Caco-2 (cell line): ENCODE measurements around the gene SOX6. TPM values are rescaled to one million over a fixed set of nuclear protein-coding genes. Genes with fewer than 3 reads are reported as not detected.

Experiments
- BruUV-seq: library from RNA; stranded (reverse); fragments of 400-500 nt; replicated peaks from 2 replicates; lab custom pipeline; 2021; lab: Mats Ljungman, UMichigan
- CTCF ChIA-PET: fragments of 300-600 bp; sonication (Branson Sonifier 250); formaldehyde crosslinking; loops from one replicate; lab custom pipeline; 2022; ENCODE audit warnings: antibody characterized with exemption; lab: Charles Lee
- POLR2A ChIA-PET: fragments of 300-600 bp; sonication (Branson Sonifier 250); formaldehyde crosslinking; loops from one replicate; lab custom pipeline; 2022; ENCODE audit warnings: antibody characterized with exemption; lab: Charles Lee
- DNase-seq, 2 experiments: peaks; one replicate each; pipeline versions ENCODE4 v3.0.0 to v3.0.0-alpha.2; 2020 to 2022
- H3K27me3 ChIP-seq: replicated peaks from 2 replicates; pipeline ENCODE4 v1.6.0; 2011; ENCODE audit warnings: low read length; ENCODE audit not compliant: control insufficient read depth, insufficient read depth
- H3K36me3 ChIP-seq: 2 replicates; pipeline ENCODE4 v1.5.1; 2011; ENCODE audit warnings: low read length; ENCODE audit not compliant: control insufficient read depth, insufficient read depth
- H3K4me1 ChIP-seq: fragments of 250-450 bp; sonication (Bioruptor Pico); 2 replicates; pipeline ENCODE4 v1.5.1; 2020; ENCODE audit warnings: mild to moderate bottlenecking
- H3K4me3 ChIP-seq: 2 replicates; pipeline ENCODE4 v1.5.1; 2011; ENCODE audit warnings: low read depth, mild to moderate bottlenecking, control low read depth, low read length
- H3K9me3 ChIP-seq: fragments of 250-450 bp; sonication (Bioruptor Pico); 2 replicates; pipeline ENCODE4 v1.5.1; 2020; ENCODE audit warnings: mild to moderate bottlenecking, moderate library complexity
- H3K27ac Mint-ChIP-seq: one replicate; pipeline ENCODE4 v1.8.0; 2022; ENCODE audit warnings: mixed read lengths; ENCODE audit not compliant: unreplicated experiment
- H3K27me3 Mint-ChIP-seq: one replicate; pipeline ENCODE4 v1.8.0; 2022; ENCODE audit warnings: mixed read lengths; ENCODE audit not compliant: insufficient read depth, unreplicated experiment
- H3K36me3 Mint-ChIP-seq: one replicate; pipeline ENCODE4 v1.8.0; 2022; ENCODE audit warnings: mild to moderate bottlenecking, mixed read lengths; ENCODE audit not compliant: insufficient read depth, unreplicated experiment
- H3K4me1 Mint-ChIP-seq: one replicate; pipeline ENCODE4 v1.8.0; 2022; ENCODE audit warnings: low read depth, mixed read lengths; ENCODE audit not compliant: unreplicated experiment
- H3K4me3 Mint-ChIP-seq: one replicate; pipeline ENCODE4 v1.8.0; 2022; ENCODE audit warnings: mild to moderate bottlenecking, moderate library complexity, mixed read lengths; ENCODE audit not compliant: unreplicated experiment
- H3K9me3 Mint-ChIP-seq: one replicate; pipeline ENCODE4 v1.8.0; 2022; ENCODE audit warnings: mixed read lengths; ENCODE audit not compliant: unreplicated experiment
- CTCF ChIP-seq, 2 experiments: fragments of 200-600 bp in 1 of 2; IDR thresholded peaks; 1 replicate in 1 of 2; 2 replicates in 1 of 2; pipeline versions ENCODE4 v1.5.1 to v1.8.0; 2011 to 2022; ENCODE audit warnings: antibody characterized with exemption in 1 of 2, control low read depth in 1 of 2, inconsistent platforms in 1 of 2, low read depth in 1 of 2, low read length in 1 of 2, mild to moderate bottlenecking in 1 of 2, moderate library complexity in 1 of 2; ENCODE audit not compliant: insufficient read depth in 1 of 2, severe bottlenecking in 1 of 2, unreplicated experiment in 1 of 2
- intact Hi-C: fragments of 100-400 bp; cut with micrococcal nuclease; formaldehyde crosslinking; loops from one replicate; pipeline ENCODE4 v1.10.0; 2022; ENCODE audit not compliant: unreplicated experiment
- total RNA-seq: library from RNA; stranded (reverse); gene quantifications from 2 replicates; pipeline ENCODE4 v1.2.3, GENCODE V29; 2022

The SOX6 gene
- total RNA-seq, 1 experiment from 2014 or later: 10.8 TPM

GRCh38 chr11:15967966-15968365, 388.4 kb downstream of the SOX6 start:
- intact Hi-C loops: no loop called here
- Mint-ChIP-seq H3K36me3 (no peaks in the 10 kb centered on the region), H3K4me3 (no peak overlapping the region), H3K27me3 (no peaks in the 10 kb centered on the region), H3K4me1 (peaks cover 35% of the 10 kb centered on the region), H3K27ac (no peak overlapping the region), H3K9me3 (no peaks in the 10 kb centered on the region)
- no peaks in the 10 kb centered on the region for H3K27me3 ChIP-seq
- no TSS peak for BruUV-seq
- peaks cover 26% of the 10 kb centered on the region for H3K4me1 ChIP-seq
- H3K36me3 ChIP-seq: no peaks in the 10 kb centered on the region; the same call in 1 of the 2 replicates
- ChIA-PET CTCF (no interaction called here), POLR2A (no interaction called here)
- no peaks in the 10 kb centered on the region for H3K9me3 ChIP-seq
- no peak for DNase-seq
- H3K4me3 ChIP-seq: no peak overlapping the region
- TF ChIP-seq CTCF (IDR thresholded peaks at IDR 0.05; ENCODE audit: insufficient read depth in 1 of 2, low read depth in 1 of 2, low read length in 1 of 2, severe bottlenecking in 1 of 2, unreplicated experiment in 1 of 2): no peak

GRCh38 chr11:15967166-15967565, 389.2 kb downstream of the SOX6 start:
- Mint-ChIP-seq H3K27me3 (no peaks in the 10 kb centered on the region), H3K36me3 (no peaks in the 10 kb centered on the region), H3K27ac (peak overlapping the region; percentile 17), H3K4me1 (peaks cover 35% of the 10 kb centered on the region), H3K9me3 (no peaks in the 10 kb centered on the region), H3K4me3 (no peak overlapping the region)
- Histone ChIP-seq H3K9me3 (no peaks in the 10 kb centered on the region), H3K27me3 (no peaks in the 10 kb centered on the region), H3K4me3 (no peak overlapping the region), H3K4me1 (peaks cover 26% of the 10 kb centered on the region), H3K36me3 (no peaks in the 10 kb centered on the region; the same call in 1 of the 2 replicates)
- ChIA-PET POLR2A (no interaction called here), CTCF (no interaction called here)
- intact Hi-C loops: no loop called here
- peak in 1 of 2 experiments; percentile 39 for DNase-seq
- no peak for TF ChIP-seq CTCF (IDR thresholded peaks at IDR 0.05; ENCODE audit: insufficient read depth in 1 of 2, low read depth in 1 of 2, low read length in 1 of 2, severe bottlenecking in 1 of 2, unreplicated experiment in 1 of 2)
- BruUV-seq: no TSS peak

- Histone ChIP-seq H3K9me3 (no peaks in the 10 kb centered on the region), H3K4me1 (peaks cover 26% of the 10 kb centered on the region), H3K27me3 (no peaks in the 10 kb centered on the region), H3K4me3 (no peak overlapping the region), H3K36me3 (no peaks in the 10 kb centered on the region; the same call in 1 of the 2 replicates)
- H3K4me1 Mint-ChIP-seq: peaks cover 35% of the 10 kb centered on the region
- BruUV-seq: no TSS peak
- no peak for TF ChIP-seq CTCF (IDR thresholded peaks at IDR 0.05; ENCODE audit: insufficient read depth in 1 of 2, low read depth in 1 of 2, low read length in 1 of 2, severe bottlenecking in 1 of 2, unreplicated experiment in 1 of 2)
- no peaks in the 10 kb centered on the region for H3K9me3 Mint-ChIP-seq
- no peaks in the 10 kb centered on the region for H3K36me3 Mint-ChIP-seq
- H3K27ac Mint-ChIP-seq: peak overlapping the region; percentile 79
- POLR2A ChIA-PET: no interaction called here
- H3K27me3 Mint-ChIP-seq: no peaks in the 10 kb centered on the region
- intact Hi-C loops: no loop called here
- no peak overlapping the region for H3K4me3 Mint-ChIP-seq
- DNase-seq: peak in 1 of 2 experiments; percentile 13
- CTCF ChIA-PET: no interaction called here
These were observed 390.6 kb downstream of the SOX6 start for GRCh38 chr11:15965562-15966250.
